ENCODE measurements around the gene DAPK2.

Gene DAPK2

GRCh38 chr15:63913336-63913735, 132.9 kb downstream of the DAPK2 start:
- no peak for DNase-seq (ENCODE audit: low read depth)
- no peak for TF ChIP-seq CTCF (IDR thresholded peaks at IDR 0.05; ENCODE audit: control insufficient read depth, insufficient read depth, low read depth, low read length, missing control alignments)
- no peak overlapping the region for H3K4me3 ChIP-seq (ENCODE audit: control insufficient read depth, low read depth, low read length)

DNA sequence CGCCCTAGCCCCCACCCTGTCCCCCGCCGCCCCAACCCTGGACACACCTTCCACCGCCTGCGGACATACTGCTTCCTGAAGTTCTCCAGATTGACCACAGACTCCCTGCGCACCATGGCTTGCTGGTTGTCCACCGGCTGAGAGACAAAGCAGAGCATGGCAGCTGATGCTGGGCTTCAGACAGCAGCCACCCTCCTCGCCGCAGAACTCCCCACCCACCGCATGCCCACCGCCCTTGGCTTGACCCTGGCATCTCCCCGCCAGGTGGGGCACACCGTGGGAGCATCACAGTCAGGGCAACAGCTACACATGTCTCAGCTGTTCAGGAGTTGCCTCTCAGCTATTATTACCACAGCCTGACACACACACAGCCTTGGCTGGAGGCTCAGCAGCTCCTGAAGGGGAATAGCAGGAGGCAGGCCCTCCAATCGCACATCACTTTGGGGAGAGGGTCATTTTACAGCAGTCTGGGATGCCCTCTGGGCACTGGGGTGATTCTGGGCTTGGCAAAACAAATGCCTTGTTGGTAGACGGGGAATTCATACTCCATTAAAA, 134.1 kb downstream of the DAPK2 start:
- H3K4me3 ChIP-seq (ENCODE audit: control insufficient read depth, low read depth, low read length) = no peak overlapping the region
- DNase-seq (ENCODE audit: low read depth) = no peak
- TF ChIP-seq CTCF (IDR thresholded peaks at IDR 0.05; ENCODE audit: control insufficient read depth, insufficient read depth, low read depth, low read length, missing control alignments) = no peak

DNA sequence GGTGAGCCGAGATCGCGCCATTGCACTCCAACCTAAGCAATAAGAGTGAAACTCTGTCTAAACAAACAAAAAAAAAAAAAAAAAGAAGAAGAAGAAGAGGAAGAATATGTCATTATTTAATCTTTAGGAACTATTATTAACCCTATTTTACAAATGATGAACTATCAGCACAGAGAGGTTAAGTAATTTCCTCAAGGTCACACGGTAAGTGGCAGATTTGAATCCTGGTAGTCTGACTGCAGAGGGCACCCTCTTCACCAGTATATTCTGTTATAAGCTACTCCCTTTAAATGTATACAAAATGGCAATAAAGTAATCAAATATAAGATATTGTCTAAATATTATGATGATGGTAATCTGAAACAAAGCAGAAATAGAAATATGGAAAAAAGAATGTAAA, 135.1 kb downstream of the DAPK2 start:
- no peak overlapping the region for H3K4me3 ChIP-seq (ENCODE audit: control insufficient read depth, low read depth, low read length)
- no peak for DNase-seq (ENCODE audit: low read depth)
- no peak for TF ChIP-seq CTCF (IDR thresholded peaks at IDR 0.05; ENCODE audit: control insufficient read depth, insufficient read depth, low read depth, low read length, missing control alignments)

GRCh38 chr15:63909819-63910437, 136.4 kb downstream of the DAPK2 start:
- TF ChIP-seq CTCF (IDR thresholded peaks at IDR 0.05; ENCODE audit: control insufficient read depth, insufficient read depth, low read depth, low read length, missing control alignments) = no peak
- peak; percentile 65 for DNase-seq (ENCODE audit: low read depth)
- no peak overlapping the region for H3K4me3 ChIP-seq (ENCODE audit: control insufficient read depth, low read depth, low read length)

DNA sequence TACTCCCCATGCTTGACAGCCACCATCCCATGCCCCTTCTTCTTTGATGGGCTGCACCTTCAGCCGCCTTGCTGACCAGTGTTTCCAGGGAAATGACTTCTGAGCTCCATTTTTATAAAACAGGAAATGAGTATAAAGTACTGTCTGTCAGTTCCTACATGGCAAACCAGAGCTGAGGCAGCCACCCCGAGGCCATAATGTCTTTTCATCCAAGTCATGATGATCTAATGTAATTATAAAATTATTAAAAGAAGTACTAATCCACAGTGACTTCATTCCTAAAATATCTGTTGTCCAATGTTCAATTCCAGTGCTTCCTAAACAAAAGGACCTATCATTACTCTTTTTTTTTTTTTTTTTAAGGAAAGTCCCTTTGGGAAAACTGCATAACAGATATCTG, 137.3 kb downstream of the DAPK2 start:
- no peak for DNase-seq (ENCODE audit: low read depth)
- TF ChIP-seq CTCF (IDR thresholded peaks at IDR 0.05; ENCODE audit: control insufficient read depth, insufficient read depth, low read depth, low read length, missing control alignments) = no peak
- no peak overlapping the region for H3K4me3 ChIP-seq (ENCODE audit: control insufficient read depth, low read depth, low read length)

DNA sequence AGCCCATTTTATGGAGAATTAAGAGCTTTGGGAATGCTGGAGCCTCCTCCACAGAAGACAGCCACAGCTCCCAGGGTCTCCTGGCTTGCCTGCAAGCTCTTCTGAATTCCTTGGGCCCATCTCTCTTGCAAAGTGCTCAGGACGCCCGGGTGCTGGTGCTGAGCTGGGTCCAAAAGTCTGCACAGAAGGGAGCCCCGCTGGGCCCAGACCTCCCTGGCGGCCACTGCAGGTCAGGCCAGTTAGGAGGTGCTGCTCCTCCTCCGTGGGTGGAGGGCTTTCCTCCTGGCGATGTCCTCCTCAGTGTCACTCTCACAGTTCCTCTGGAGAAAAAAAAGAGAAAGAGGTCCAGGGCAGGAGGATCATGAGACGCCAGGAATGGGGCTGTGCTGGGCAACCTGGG, 138.0 kb downstream of the DAPK2 start:
- no peak for TF ChIP-seq CTCF (IDR thresholded peaks at IDR 0.05; ENCODE audit: control insufficient read depth, insufficient read depth, low read depth, low read length, missing control alignments)
- no peak for DNase-seq (ENCODE audit: low read depth)
- H3K4me3 ChIP-seq (ENCODE audit: control insufficient read depth, low read depth, low read length) = no peak overlapping the region

Data from AG09309 (cell line).